A673 (cell line): ENCODE results near the gene FOXO3. TPM values are rescaled to one million over a fixed set of nuclear protein-coding genes. Genes with fewer than 3 reads are reported as not detected.

Source experiments
- BruUV-seq: library from RNA; stranded (reverse); fragments of 400-500 nt; replicated peaks from 2 replicates; lab custom pipeline; 2021; lab: Mats Ljungman, UMichigan
- CTCF ChIA-PET: fragments of 300-600 bp; sonication (Branson Sonifier 250); formaldehyde crosslinking; loops from one replicate; lab custom pipeline; 2022; ENCODE audit warnings: antibody characterized with exemption; lab: Charles Lee
- POLR2A ChIA-PET: fragments of 300-600 bp; sonication (Branson Sonifier 250); formaldehyde crosslinking; loops from one replicate; lab custom pipeline; 2022; ENCODE audit warnings: antibody characterized with exemption; ENCODE audit not compliant: low non-redundant PET; lab: Charles Lee
- DNase-seq: peaks from one replicate; pipeline ENCODE4 v3.0.0-alpha.2; 2015; ENCODE audit warnings: low spot score
- H3K27ac ChIP-seq: fragments of 200-600 bp; sonication (generic); 2 replicates; pipeline ENCODE4 v1.5.1; 2016; ENCODE audit warnings: mixed run types, low read depth, mild to moderate bottlenecking, mixed read lengths, antibody characterized with exemption, low read length; ENCODE audit not compliant: poor library complexity, severe bottlenecking
- H3K27me3 ChIP-seq: fragments of 200-600 bp; sonication (generic); replicated peaks from 2 replicates; pipeline ENCODE4 v1.6.1; 2017; ENCODE audit warnings: mixed run types, low read depth, mild to moderate bottlenecking, mixed read lengths, antibody characterized with exemption, low read length; ENCODE audit not compliant: insufficient read depth, poor library complexity
- H3K36me3 ChIP-seq: fragments of 200-600 bp; sonication (generic); 2 replicates; pipeline ENCODE4 v1.6.1; 2016; ENCODE audit warnings: mixed run types, mild to moderate bottlenecking, mixed read lengths, antibody characterized with exemption, low read length; ENCODE audit not compliant: insufficient read depth, poor library complexity, severe bottlenecking
- H3K4me1 ChIP-seq: fragments of 200-600 bp; sonication (generic); 2 replicates; pipeline ENCODE4 v1.6.1; 2017; ENCODE audit warnings: mixed run types, mild to moderate bottlenecking, mixed read lengths, antibody characterized with exemption, low read length; ENCODE audit not compliant: insufficient read depth, poor library complexity, severe bottlenecking
- H3K4me3 ChIP-seq: fragments of 200-600 bp; sonication (generic); 2 replicates; pipeline ENCODE4 v1.5.1; 2016; ENCODE audit warnings: low read depth, mixed run types, mild to moderate bottlenecking, mixed read lengths, low read length; ENCODE audit not compliant: poor library complexity, severe bottlenecking
- H3K9me3 ChIP-seq: fragments of 200-600 bp; sonication (generic); 2 replicates; pipeline ENCODE4 v1.6.1; 2016; ENCODE audit warnings: mixed run types, low read depth, mild to moderate bottlenecking, mixed read lengths, antibody characterized with exemption, low read length; ENCODE audit not compliant: poor library complexity, severe bottlenecking
- CTCF ChIP-seq: fragments of 300-800, 200-600 bp; sonication (generic); conservative IDR thresholded peaks from 2 replicates; pipeline ENCODE4 v1.5.1; 2017; ENCODE audit warnings: low read depth, mild to moderate bottlenecking, antibody characterized with exemption, low read length, moderate library complexity, mixed read lengths
- EZH2 ChIP-seq: fragments of 200-600 bp; sonication (generic); IDR thresholded peaks from 2 replicates; pipeline ENCODE4 v1.6.1; 2017; ENCODE audit warnings: borderline replicate concordance, low read depth, mild to moderate bottlenecking, mixed read lengths, antibody characterized with exemption, low read length; ENCODE audit not compliant: poor library complexity, severe bottlenecking
- intact Hi-C: fragments of 100-400 bp; cut with micrococcal nuclease; formaldehyde crosslinking; loops from one replicate; pipeline ENCODE4 v1.10.0; 2022; ENCODE audit not compliant: unreplicated experiment
- total RNA-seq: library from RNA; stranded (reverse); gene quantifications from 2 replicates; pipeline ENCODE4 v1.2.3, GENCODE V29; 2021

Gene FOXO3
- total RNA-seq, 1 experiment from 2014 or later = 16.8 TPM

GRCh38 chr6:108686896-108687295, 126.2 kb downstream of the FOXO3 start:
- Histone ChIP-seq H3K36me3 (no peaks in the 10 kb centered on the region), H3K4me1 (no peaks in the 10 kb centered on the region), H3K9me3 (no peaks in the 10 kb centered on the region), H3K4me3 (no peak overlapping the region), H3K27me3 (no peaks in the 10 kb centered on the region), H3K27ac (no peak overlapping the region)
- POLR2A ChIA-PET = no interaction called here
- TF ChIP-seq CTCF = no peak
- TF ChIP-seq EZH2 = no peak
- intact Hi-C loops = no loop called here
- DNase-seq = no peak
- CTCF ChIA-PET = no interaction called here
- BruUV-seq = no TSS peak

- H3K4me3 ChIP-seq = no peak overlapping the region
- POLR2A ChIA-PET = no interaction called here
- CTCF ChIA-PET = no interaction called here
Observed at GRCh38 chr6:108687921-108688320, 127.2 kb downstream of the FOXO3 start.

GRCh38 chr6:108689272-108690161, 128.8 kb downstream of the FOXO3 start:
- Histone ChIP-seq H3K4me3 (no peak overlapping the region), H3K27me3 (no peaks in the 10 kb centered on the region), H3K9me3 (no peaks in the 10 kb centered on the region), H3K4me1 (no peaks in the 10 kb centered on the region), H3K27ac (no peak overlapping the region), H3K36me3 (no peaks in the 10 kb centered on the region)
- TF ChIP-seq EZH2 = no peak
- TF ChIP-seq CTCF = no peak
- DNase-seq = no peak
- ChIA-PET CTCF (no interaction called here), POLR2A (no interaction called here)
- BruUV-seq = no TSS peak
- intact Hi-C loops = no loop called here

More at GRCh38 chr6:108687921-108688320, 127.2 kb downstream of the FOXO3 start:
- H3K36me3 ChIP-seq = no peaks in the 10 kb centered on the region
- H3K4me1 ChIP-seq = no peaks in the 10 kb centered on the region
- H3K27ac ChIP-seq = no peak overlapping the region
- no peak for TF ChIP-seq EZH2
- no peak for TF ChIP-seq CTCF
- BruUV-seq = no TSS peak
- no peak for DNase-seq
- H3K9me3 ChIP-seq = no peaks in the 10 kb centered on the region
- intact Hi-C loops = no loop called here
- H3K27me3 ChIP-seq = no peaks in the 10 kb centered on the region
